HG03558 (cell line): ENCODE data around the gene ZNF383.
"Not testable (repeated sequence)": the region's sequence is repeated elsewhere in the genome, so short reads cannot be mapped to it uniquely, and the experiment has no call there.

Experiments used
- ATAC-seq: cut with Tn5 transposase; IDR thresholded peaks from one replicate; pipeline ENCODE4 v1.9.1; 2021; ENCODE audit warnings: moderate number of reproducible peaks; ENCODE audit not compliant: unreplicated experiment; ENCODE audit errors: extremely low read depth

Gene ZNF383

DNA sequence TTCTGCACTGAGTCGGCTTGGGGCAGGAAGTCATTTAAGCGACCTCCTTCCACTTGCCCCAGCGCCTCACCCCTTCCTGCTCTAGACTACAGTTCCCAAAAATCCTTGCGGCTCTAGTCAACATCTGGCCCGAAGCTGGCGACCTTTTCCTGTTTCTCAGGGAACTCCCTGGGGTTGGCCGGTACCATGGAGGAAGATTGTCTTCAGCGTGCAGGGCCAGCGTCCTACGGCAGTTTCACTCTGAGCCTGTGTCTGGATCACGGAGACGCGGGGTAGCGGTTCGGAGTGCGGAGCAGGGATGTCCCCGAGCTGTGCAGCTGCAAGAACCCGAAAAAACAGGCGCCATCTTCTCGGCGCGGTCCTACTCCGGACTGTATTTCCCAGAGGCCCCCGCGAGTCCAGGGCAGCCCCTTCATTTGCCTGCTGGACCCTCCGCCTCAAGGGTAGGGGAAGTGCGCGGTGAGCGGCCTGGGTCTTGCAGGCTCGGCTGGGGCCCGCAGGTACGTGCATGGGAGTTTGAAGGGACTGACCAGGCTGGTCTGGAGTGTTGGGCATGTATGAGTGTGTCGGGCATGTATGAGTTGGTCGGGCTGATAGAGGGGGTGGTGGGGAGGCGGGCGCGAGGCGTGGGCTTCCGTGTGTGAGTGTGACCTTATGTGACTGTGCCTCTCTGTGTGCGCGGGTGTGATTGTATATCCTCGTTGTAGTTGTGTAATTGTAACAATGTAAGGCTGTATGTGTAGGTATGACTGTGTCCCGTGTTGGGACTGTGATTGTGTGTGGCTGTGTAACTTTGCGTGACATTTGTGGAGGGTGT, at the start of gene ZNF383:
TSS of gene ZNF383 (plus strand) at position 440 of the 817 bp plus-strand sequence. CDS start 12,240 bp downstream, outside the sequence.
- peak; percentile 65 for ATAC-seq

DNA sequence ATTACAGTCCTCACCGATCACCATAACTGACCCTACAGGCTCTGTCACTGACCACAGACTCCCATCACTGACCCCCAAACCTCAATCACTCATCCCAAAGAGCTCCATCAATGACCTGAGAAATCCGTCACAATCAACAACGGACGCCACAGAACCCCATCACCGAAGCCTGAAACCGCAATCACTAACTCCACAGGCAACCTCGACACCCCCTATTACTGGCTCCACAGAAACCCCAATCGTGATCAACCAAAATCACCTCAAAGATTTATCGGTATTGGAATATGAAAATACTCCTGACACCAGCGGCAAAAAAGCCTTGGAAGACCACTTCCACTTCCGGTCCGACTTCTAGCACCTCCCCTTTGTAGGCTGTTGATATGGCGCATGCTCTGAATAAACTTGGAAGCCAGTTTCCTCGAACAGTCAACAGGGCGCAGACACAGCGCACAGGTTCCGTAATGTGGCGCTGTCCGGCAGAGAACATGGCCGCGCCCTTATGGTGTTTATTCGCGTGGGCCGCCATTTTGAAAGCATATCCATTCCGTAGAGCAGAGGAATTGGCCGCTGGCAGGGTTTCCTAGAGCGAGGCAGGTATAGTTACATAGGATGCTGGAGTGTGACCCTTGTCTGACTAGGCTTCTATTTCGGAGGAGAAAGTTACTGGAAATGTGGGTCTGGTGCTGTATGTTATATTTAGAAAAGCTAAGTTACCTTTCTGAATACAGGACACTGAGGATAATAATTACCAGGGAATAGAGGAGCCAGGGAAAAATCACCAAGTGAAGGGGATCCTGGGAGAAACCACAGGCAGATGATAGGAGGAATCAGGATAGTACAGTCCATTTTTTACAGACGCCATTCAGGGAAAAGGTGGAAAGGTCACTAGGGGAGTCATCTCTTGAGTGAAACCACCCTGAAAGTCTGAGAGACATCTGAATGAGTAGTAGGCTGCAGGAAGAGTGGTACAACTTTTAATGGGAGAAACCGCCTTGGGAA, 45.3 kb upstream of the ZNF383 start, which contains the start of gene ZNF585A:
TSS of gene ZNF585A (minus strand) at position 328 of the 999 bp plus-strand sequence. CDS start 2,785 bp downstream, outside the sequence.
- peak; percentile 82 for ATAC-seq

DNA sequence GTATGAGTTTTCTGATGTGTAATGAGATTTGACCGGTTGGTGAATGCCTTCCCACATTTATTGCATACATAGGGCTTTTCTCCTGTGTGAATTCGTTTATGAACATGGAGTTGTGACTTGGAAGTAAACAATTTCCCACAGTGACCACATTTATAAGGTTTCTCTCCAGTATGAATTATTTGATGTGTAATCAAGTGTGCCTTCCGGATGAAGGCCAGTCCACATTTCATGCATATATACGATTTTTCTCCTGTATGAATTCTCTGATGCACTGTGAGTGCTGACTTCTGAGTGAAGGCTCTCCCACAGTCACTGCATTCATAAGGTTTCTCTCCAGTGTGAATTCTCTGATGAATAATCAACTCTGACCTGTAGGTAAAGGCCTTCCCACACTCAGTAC, 31.9 kb upstream of the ZNF383 start:
- not testable (repeated sequence) for ATAC-seq

DNA sequence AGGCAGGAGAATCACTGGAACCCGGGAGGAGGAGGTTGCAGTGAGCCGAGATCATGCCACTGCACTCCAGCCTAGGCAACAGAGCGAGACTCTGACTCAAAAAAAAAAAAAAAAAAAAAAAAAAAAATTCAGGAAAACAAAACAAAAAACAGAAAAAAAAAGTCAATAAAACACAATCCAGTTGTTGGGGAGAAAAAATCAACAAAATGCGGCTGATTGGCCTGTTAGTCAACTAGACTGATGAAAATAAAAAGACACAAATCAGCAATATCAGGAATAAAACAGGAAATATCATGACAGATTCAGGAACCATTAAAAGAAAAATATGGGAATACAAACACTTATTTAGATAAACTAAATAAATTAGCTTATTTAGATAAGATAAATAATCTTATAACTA, 22.8 kb upstream of the ZNF383 start:
- not testable (repeated sequence) for ATAC-seq

DNA sequence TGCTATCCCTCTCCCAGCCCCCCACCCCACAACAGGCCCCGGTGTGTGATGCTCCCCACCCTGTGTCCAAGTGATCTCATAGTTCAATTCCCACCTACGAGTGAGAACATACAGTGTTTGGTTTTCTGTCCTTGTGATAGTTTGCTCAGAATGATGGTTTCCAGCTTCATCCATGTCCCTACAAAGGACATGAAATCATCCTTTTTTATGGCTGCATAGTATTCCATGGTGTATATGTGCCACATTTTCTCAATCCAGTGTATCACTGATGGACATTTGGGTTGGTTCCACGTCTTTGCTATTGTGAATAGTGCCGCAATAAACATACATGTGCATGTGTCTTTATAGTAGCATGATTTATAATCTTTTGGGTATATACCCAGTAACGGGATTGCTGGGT, 20.9 kb upstream of the ZNF383 start:
- ATAC-seq, result not testable (repeated sequence)

DNA sequence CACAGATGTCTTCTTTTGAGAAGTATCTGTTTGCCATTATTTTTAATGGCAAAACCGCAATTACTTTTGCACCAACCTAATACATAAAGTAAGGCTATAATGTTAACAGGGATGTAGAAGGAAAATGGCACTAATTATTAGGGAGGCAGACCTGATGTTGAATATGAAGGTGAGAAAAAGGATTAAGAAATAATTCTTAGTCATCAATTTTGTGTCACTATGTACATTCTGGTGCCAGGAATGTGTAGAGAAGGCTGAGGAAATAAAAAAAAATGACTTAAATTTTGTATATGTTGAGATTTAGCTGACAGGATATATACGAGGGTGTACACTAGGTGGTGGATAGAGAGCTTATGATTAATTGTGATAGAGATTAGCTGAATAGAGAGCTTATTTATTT, 20.2 kb upstream of the ZNF383 start:
- ATAC-seq, result no peak

DNA sequence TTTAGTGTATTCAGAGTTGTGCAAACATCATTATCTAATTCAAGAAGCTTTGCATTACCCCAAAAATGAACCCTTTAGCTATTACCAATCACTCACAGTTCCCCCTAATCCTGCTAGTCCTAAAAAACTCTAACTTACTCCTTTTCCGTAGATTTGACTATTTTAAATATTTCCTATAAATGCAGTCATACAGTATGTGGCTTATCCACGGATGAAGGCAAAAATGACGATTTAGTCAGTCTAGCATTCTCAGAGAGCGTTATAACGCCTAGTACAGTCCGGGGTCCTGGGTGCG, 587 bp upstream of the ZNF383 start:
- no peak for ATAC-seq

DNA sequence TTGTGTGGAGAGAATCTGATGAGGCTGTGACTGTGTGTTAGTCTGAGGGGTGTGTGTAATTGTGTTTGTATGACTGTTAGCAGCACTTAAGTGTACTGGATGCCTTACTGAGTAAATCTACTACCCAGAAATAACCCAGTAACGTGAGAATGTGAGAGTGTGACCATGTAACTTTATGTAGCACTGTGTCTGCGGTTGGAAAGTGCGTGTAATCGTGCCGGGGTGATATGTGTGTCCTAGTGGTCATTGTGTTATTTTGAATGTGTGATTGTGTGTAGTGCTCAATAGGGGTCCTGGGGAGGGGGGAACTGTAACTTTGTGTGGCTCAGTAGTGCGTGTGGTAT, 550 bp downstream of the ZNF383 start:
- ATAC-seq, result no peak

DNA sequence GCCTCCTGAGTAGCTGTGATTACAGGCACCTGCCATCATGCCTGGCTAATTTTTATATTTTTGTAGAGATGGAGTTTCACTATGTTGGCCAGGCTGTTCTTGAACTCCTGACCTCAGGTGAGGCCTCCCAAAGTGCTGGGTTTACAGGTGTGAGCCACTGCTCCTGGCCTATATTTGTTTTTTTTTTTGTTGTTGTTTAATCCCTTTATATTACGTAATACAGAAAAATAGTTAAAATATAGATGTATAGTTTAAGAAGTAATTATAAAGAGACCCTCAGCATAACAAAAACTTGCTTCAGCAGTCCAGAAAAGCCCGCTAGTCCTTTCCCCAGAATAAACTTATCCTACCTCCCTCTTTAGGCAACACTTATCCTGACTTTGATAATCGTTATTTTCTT, 2.4 kb downstream of the ZNF383 start:
- ATAC-seq, result no peak

DNA sequence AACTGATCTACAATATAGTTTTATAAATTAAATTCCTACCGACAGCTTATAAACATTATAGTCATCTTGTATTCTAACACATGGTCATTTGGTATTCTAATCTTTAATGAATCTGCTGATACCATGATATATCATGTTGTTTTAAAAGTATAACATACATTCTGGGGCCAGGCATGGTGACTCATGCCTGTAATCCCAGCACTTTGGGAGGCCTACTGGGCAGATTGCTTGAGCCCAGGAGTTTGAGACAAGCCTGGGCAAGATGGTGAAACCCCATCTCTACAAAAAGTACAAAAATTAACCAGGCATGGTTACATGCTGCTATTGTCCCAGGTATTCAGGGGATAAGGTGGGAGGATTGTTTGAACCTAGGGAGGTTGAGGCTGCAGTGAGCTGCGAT, 3.1 kb downstream of the ZNF383 start:
- ATAC-seq, result no peak

DNA sequence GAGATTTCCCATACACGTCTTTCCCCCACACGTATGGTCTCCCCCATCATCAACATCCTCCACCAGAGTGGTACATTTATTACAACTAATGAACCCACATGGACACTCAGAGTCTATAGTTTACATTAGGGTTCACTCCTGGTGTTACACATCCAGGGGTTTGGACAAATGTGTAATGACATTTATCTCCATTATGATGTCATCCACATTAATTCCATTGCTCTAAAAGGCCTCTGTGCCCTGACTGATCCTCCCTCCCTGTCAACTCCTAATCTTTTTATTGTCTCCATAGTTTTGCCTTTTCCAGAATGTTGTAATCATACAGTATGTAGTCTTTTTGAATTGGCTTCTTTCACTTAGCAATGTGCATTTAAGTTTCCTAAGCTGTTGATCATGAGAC, 8.2 kb downstream of the ZNF383 start:
- ATAC-seq, result no peak

DNA sequence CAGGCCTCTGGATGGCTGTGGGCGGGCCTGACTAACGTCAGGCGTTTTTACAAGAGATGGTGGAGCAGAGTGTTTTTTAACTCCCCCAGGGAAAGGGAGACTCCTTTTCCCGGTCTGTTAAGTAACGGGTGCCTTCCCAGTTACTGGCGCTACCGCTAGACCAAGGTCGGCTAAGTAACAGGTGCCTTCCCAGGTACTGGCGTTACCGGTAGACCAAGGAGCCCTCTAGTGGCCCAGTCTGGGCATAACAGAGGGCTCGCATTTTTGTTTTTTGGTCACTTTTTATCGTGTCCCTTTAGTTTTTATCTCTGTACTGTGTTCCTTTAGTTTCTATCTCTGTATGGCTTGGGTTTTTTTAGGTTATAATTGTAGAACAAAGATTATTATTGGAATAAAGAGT, 10.0 kb downstream of the ZNF383 start:
- no peak for ATAC-seq

DNA sequence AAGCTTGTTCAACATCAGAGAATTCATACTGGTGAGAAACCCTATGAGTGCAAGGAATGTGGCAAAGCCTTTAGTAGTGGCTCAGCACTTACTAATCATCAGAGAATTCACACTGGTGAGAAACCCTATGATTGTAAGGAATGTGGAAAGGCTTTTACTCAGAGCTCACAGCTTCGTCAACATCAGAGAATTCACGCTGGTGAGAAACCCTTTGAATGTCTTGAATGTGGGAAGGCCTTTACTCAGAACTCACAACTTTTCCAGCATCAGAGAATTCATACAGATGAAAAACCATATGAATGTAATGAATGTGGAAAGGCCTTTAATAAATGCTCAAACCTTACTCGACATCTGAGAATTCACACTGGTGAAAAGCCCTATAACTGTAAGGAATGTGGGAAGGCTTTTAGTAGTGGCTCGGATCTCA, 25.2 kb downstream of the ZNF383 start:
- ATAC-seq, result no peak

DNA sequence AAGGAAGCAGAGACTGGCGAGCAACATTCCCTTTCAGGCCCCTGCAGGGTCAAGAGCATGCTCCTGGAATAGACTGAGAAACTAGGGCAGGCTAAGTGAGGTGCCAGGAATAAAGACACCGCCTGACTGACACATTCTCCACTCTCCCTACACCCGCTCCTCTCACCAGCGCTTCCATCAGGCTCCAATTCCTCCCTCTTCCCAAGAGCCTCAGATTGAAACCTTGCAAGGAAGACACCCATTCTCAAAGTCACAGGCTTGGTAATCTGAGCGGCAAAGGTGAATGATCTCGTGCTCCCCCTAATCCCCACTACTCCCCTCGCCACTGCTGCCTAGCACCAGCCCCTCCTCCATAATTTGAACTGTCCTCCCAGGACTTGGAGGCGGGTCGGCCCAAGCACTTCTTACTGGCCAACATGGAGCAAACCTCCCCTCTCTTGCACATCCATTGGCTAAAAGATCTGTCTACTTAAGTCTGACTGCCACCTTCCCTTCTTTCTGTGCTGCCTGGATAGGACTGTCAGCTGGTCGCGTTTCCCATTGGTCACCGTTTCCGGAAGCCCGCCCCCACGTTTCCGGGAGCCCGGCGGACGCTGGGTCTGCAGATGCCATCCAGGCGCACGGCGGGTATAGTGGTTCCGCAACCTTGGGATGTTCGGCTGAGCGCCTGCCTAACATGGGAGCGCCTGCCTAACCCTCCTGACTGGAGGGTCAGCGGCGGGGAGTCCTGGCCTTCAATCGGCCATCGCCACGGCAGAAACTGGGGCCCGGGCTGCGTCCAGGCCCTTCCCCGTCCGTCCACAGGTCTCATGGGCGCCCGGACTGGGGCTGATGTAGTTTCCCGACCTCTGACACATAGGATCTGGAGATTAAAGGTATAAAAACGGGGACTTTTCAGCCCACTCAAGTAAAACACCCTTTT, 33.6 kb downstream of the ZNF383 start:
- no peak for ATAC-seq

DNA sequence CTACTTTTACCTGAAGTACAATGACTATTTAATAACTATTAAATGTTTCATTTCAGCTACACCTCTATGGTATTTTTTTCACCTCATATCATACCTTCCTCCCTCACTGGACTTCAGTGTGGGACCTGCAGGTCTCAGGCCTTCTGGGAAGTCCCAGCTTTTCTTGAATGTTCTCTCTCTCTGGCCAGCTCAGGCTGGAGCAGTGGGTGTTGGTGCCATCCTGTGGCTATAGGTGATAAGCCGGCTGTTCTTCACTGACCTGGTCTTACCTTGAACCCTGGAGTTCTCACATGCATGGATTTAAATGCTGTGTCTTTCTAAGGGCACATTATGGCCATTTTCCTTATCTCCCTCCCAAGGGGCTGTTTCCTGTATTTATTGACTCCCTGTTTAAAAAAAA, 45.0 kb downstream of the ZNF383 start:
- ATAC-seq, result not testable (repeated sequence)

DNA sequence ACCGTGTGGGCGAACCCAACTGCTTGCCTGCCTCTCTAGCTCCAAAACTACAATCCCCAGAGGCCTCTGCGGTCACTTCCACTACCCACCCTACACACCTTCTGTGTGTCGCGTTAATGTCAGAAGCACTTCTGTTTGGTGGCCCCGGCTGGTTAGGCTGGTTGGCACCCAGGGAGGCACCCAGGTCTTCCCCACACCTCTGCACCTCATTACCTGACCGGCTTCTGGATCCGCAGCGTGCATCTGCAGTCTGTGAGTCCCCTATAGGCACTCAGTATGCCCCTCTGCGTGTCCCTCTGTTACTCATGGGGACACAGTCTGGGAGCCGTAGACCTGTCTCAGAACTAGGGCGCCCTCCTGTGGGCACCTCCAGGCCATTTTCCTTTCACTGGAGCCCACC, 49.0 kb downstream of the ZNF383 start:
- ATAC-seq, result not testable (repeated sequence)

DNA sequence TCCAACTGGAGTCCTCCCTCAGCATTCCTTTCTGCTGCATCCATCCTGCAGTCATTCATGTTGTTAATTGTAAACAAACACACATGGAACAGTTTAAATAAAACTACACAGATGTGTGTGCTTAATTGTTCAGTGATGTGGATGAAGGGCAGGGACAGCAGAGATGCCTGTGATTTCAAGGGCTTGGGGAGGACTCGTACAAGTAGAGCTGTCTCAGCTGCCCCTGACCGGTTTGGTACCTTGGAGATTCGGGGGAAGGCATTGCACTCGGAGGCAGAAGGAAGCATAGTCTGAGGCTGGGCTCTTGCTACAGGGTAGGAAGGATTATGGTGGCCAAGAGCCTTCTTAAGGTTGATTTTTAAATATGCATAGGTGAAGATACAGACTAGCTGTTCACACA, 49.7 kb downstream of the ZNF383 start:
- not testable (repeated sequence) for ATAC-seq

DNA sequence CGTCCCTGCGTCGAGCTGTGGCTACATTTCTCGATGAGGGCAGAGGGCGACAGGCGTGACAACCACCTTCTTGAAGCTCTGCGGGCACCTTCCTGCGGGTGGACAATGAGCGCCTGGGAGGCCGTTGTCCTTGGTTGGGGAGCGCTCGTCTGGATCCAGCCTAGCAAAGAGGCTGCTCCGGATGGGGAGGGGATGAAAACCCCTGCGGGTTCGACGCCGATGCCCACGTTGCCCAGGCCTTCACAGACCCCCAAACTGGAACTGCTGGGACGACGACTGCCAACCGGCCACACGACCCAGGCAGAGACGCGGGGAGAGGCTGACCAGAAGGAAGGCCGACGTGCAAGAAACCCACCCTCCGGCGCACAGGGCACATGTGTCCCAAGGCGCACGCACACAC, 62.6 kb downstream of the ZNF383 start:
- ATAC-seq, result not testable (repeated sequence)

DNA sequence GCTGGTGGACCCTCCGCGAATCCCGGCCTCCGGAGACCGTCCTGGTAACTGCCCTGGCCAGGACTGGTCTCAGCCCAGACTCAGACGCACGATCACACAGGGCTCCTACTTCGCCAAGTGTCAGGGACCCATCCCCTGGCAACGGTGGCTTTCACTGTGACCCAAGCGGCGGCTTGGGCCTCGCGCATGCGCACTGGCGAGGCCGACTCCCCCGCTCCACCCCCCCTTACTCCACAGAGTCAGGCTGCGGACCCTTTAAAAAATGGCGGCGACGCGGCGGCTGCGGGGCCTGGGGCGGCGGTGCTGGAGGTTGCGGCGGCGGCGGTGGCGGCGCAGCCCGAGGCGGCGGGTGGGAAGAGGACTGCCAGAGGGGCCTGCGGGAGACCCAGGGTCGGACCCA, 66.0 kb downstream of the ZNF383 start:
- not testable (repeated sequence) for ATAC-seq

DNA sequence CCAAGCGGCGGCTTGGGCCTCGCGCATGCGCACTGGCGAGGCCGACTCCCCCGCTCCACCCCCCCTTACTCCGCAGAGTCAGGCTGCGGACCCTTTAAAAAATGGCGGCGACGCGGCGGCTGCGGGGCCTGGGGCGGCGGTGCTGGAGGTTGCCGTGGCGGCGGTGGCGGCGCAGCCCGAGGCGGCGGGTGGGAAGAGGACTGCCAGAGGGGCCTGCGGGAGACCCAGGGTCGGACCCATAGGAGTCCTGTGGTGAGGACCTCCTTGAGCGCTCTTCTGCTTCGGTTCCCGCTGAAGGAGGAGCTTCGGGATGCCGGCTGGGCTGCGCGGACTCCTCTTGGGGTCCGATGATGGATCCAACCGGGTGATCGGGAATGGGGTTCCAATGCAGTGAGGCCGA, 71.2 kb downstream of the ZNF383 start:
- ATAC-seq, result not testable (repeated sequence)
